ENCODE data around the gene DPYSL3.

The DPYSL3 gene

GRCh38 chr5:147483188-147483790 is 26.6 kb downstream of the DPYSL3 start:
- TF ChIP-seq MAX (IDR thresholded peaks at IDR 0.05; ENCODE audit: low read depth, low read length), result no peak
- no peak for DNase-seq (ENCODE audit: low read depth)
- no peak overlapping the region for H3K4me3 ChIP-seq (ENCODE audit: low read depth, low read length)

- TF ChIP-seq CTCF (IDR thresholded peaks at IDR 0.05; ENCODE audit: low read depth, low read length) (no peak), MYC (IDR thresholded peaks at IDR 0.05; ENCODE audit: low read depth, low read length) (no peak), POLR2A (IDR thresholded peaks at IDR 0.05; ENCODE audit: extremely low read depth, insufficient read length) (no peak), MAX (IDR thresholded peaks at IDR 0.05; ENCODE audit: low read depth, low read length) (no peak)
- no peak for DNase-seq (ENCODE audit: low read depth)
These were observed 27.1 kb downstream of the DPYSL3 start for GRCh38 chr5:147482706-147483180.

GRCh38 chr5:147481874-147482705 is 27.8 kb downstream of the DPYSL3 start:
- DNase-seq (ENCODE audit: low read depth), result no peak
- no peak overlapping the region for H3K4me3 ChIP-seq (ENCODE audit: low read depth, low read length)

More at GRCh38 chr5:147482706-147483180, 27.1 kb downstream of the DPYSL3 start:
- no peak overlapping the region for H3K4me3 ChIP-seq (ENCODE audit: low read depth, low read length)

GRCh38 chr5:147481376-147481775 is 28.5 kb downstream of the DPYSL3 start:
- DNase-seq (ENCODE audit: low read depth), result no peak
- H3K4me3 ChIP-seq (ENCODE audit: low read depth, low read length), result no peak overlapping the region
- TF ChIP-seq POLR2A (IDR thresholded peaks at IDR 0.05; ENCODE audit: extremely low read depth, insufficient read length) (no peak), MAX (IDR thresholded peaks at IDR 0.05; ENCODE audit: low read depth, low read length) (no peak), MYC (IDR thresholded peaks at IDR 0.05; ENCODE audit: low read depth, low read length) (no peak), CTCF (IDR thresholded peaks at IDR 0.05; ENCODE audit: low read depth, low read length) (no peak)

More at GRCh38 chr5:147481874-147482705, 27.8 kb downstream of the DPYSL3 start:
- no peak for TF ChIP-seq MAX (IDR thresholded peaks at IDR 0.05; ENCODE audit: low read depth, low read length)

- TF ChIP-seq MAX (IDR thresholded peaks at IDR 0.05; ENCODE audit: low read depth, low read length), result no peak
- TF ChIP-seq MYC (IDR thresholded peaks at IDR 0.05; ENCODE audit: low read depth, low read length), result no peak
- TF ChIP-seq CTCF (IDR thresholded peaks at IDR 0.05; ENCODE audit: low read depth, low read length), result no peak
- no peak for TF ChIP-seq POLR2A (IDR thresholded peaks at IDR 0.05; ENCODE audit: extremely low read depth, insufficient read length)
- DNase-seq (ENCODE audit: low read depth), result no peak
- H3K4me3 ChIP-seq (ENCODE audit: low read depth, low read length), result no peak overlapping the region
These were observed 29.9 kb downstream of the DPYSL3 start for GRCh38 chr5:147479949-147480348.

GRCh38 chr5:147479444-147479843 is 30.4 kb downstream of the DPYSL3 start:
- TF ChIP-seq CTCF (IDR thresholded peaks at IDR 0.05; ENCODE audit: low read depth, low read length) (no peak), MAX (IDR thresholded peaks at IDR 0.05; ENCODE audit: low read depth, low read length) (no peak), MYC (IDR thresholded peaks at IDR 0.05; ENCODE audit: low read depth, low read length) (no peak), POLR2A (IDR thresholded peaks at IDR 0.05; ENCODE audit: extremely low read depth, insufficient read length) (no peak)
- peak; percentile 9 for DNase-seq (ENCODE audit: low read depth)
- no peak overlapping the region for H3K4me3 ChIP-seq (ENCODE audit: low read depth, low read length)

Measured in NB4 (cell line).